Transverse colon (tissue), 4 donors: ENCODE results near the gene STXBP4.

Source experiments
- CTCF ChIP-seq, 5 experiments: fragments of 200-600 bp in 3 of 5; fragments of 450-650 bp in 2 of 5; sonication (generic) in 3 of 5; IDR thresholded peaks; 1 replicate in 2 of 5; 2 replicates in 3 of 5; pipeline ENCODE4 v1.5.1; 2016 to 2017; ENCODE audit warnings: antibody characterized with exemption in 5 of 5, inconsistent platforms in 3 of 5, mild to moderate bottlenecking in 2 of 5, moderate library complexity in 1 of 5
- EP300 ChIP-seq: sonication (generic); formaldehyde crosslinking; IDR thresholded peaks from one replicate; pipeline ENCODE4 v1.6.1; 2017; ENCODE audit warnings: antibody characterized with exemption, low read depth
- POLR2AphosphoS5 ChIP-seq, 3 donors: sonication (generic); formaldehyde crosslinking; IDR thresholded peaks; one replicate each; pipeline ENCODE4 v1.6.1; 2016; ENCODE audit warnings: antibody characterized with exemption in 3 of 3

DNA sequence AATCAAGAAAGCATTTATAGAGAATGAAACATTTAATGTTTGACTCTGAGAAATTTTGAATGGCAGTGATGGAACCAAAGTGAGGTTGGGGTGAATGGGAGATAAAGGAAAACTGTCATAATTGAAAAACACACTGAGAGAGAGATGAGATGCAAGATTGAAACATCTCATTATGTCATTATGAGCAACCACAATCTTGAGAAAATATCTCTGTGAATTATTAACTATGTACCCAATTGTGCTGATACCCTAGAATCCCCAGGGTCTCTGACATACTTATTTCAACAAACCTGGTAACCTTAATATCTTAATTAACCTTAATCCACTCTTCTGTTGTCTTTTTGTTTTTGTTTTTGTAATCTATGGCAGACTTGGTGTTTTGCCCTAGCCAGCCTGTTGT, 152.7 kb downstream of the STXBP4 start:
- TF ChIP-seq CTCF (IDR thresholded peaks at IDR 0.05) (no peak), EP300 (no peak), POLR2AphosphoS5 (IDR thresholded peaks at IDR 0.05) (no peak)
